HepG2 (cell line): ENCODE measurements around the gene PLCL2. TPM values are rescaled to one million over a fixed set of nuclear protein-coding genes. Genes with fewer than 3 reads are reported as not detected.

ENCODE experiments used
- ATAC-seq: fragments of 200-7000 bp; cut with Tn5 transposase; 3 replicates; pipeline ENCODE4 v1.9.1; 2020; ENCODE audit warnings: mild to moderate bottlenecking, moderate library complexity
- BruUV-seq: library from RNA; stranded (reverse); fragments of 400-500 nt; replicated peaks from 2 replicates; lab custom pipeline; 2021; lab: Mats Ljungman, UMichigan
- CTCF ChIA-PET: fragments of 300-600 bp; formaldehyde crosslinking; extraction: SDS; loops from one replicate; lab custom pipeline; 2021; ENCODE audit warnings: low total read pairs, inconsistent platforms, low intra/inter-chr PET ratio; lab: Yijun Ruan, JAX
- POLR2A ChIA-PET: fragments of 350-600 bp; sonication (Branson Sonifier 250); formaldehyde crosslinking; loops from one replicate; lab custom pipeline; 2020; ENCODE audit warnings: antibody characterized with exemption, inconsistent platforms; lab: Yijun Ruan, JAX
- DNase-seq: peaks from one replicate; pipeline ENCODE4 v3.0.0-alpha.2; 2015; ENCODE audit warnings: low spot score
- FAIRE-seq: peaks from 3 replicates; lab custom pipeline; 2011; peaks lifted over from hg19 to GRCh38; lab: Jason Lieb, UNC
- H2AFZ ChIP-seq: one replicate; pipeline ENCODE4 v1.6.1; 2011; ENCODE audit warnings: low read length, inconsistent platforms
- H3K27ac ChIP-seq: fragments of 300-600 bp; 3 replicates; pipeline ENCODE4 v1.8.0; 2011; ENCODE audit warnings: mixed run types, mild to moderate bottlenecking, mixed read lengths, low read length, inconsistent platforms; ENCODE audit not compliant: insufficient read depth; ENCODE audit errors: extremely low read length
- H3K27me3 ChIP-seq, 2 experiments: fragments of 200-600 bp in 1 of 2; 2 replicates in 1 of 2; 3 replicates in 1 of 2; pipeline versions ENCODE4 v1.6.0 to v1.8.0; 2011; ENCODE audit warnings: low read length in 2 of 2, mild to moderate bottlenecking in 2 of 2, moderate library complexity in 2 of 2, inconsistent platforms in 1 of 2; ENCODE audit not compliant: insufficient read depth in 2 of 2, control insufficient read depth in 1 of 2
- H3K36me3 ChIP-seq, 2 experiments: fragments of 200-600 bp in 1 of 2; replicated peaks in 1 of 2; 2 replicates in 1 of 2; 3 replicates in 1 of 2; pipeline versions ENCODE4 v1.5.1 to v1.8.0; 2011; ENCODE audit warnings: low read length in 2 of 2, inconsistent platforms in 1 of 2; ENCODE audit not compliant: insufficient read depth in 2 of 2, control insufficient read depth in 1 of 2
- H3K4me1 ChIP-seq: 2 replicates; pipeline ENCODE4 v1.5.1; 2012; ENCODE audit warnings: low read length, inconsistent platforms; ENCODE audit not compliant: insufficient read depth
- H3K4me2 ChIP-seq: 2 replicates; pipeline ENCODE4 v1.6.0; 2011; ENCODE audit warnings: low read depth, low read length, inconsistent platforms
- H3K4me3 ChIP-seq, 3 experiments: fragments of 200-600 bp in 1 of 3; sonication (generic), shearing (Covaris generic) in 1 of 3; replicated peaks in 1 of 3; 2 replicates each; pipeline ENCODE4 v1.5.1; 2011 to 2016; ENCODE audit warnings: low read length in 3 of 3, inconsistent platforms in 2 of 3, low read depth in 2 of 3, mild to moderate bottlenecking in 2 of 3, control low read depth in 1 of 3, mixed read lengths in 1 of 3; ENCODE audit not compliant: insufficient read depth in 1 of 3
- H3K79me2 ChIP-seq: one replicate; pipeline ENCODE4 v1.6.1; 2011; ENCODE audit warnings: low read length, inconsistent platforms; ENCODE audit not compliant: insufficient read depth
- H3K9ac ChIP-seq: 2 replicates; pipeline ENCODE4 v1.6.0; 2011; ENCODE audit warnings: mild to moderate bottlenecking, low read depth, low read length, inconsistent platforms; ENCODE audit not compliant: insufficient read depth
- H3K9me3 ChIP-seq: 2 replicates; pipeline ENCODE4 v1.5.1; 2012; ENCODE audit warnings: mild to moderate bottlenecking, low read length
- H4K20me1 ChIP-seq: 2 replicates; pipeline ENCODE4 v1.6.0; 2011; ENCODE audit warnings: inconsistent platforms, mild to moderate bottlenecking, low read length, moderate library complexity; ENCODE audit not compliant: insufficient read depth
- TBP ChIP-seq: sonication (generic); formaldehyde crosslinking; IDR thresholded peaks from 2 replicates; pipeline ENCODE4 v1.5.0; 2020; ENCODE audit warnings: missing genetic modification reagents
- ZNF264 ChIP-seq: sonication (generic); formaldehyde crosslinking; IDR thresholded peaks from 2 replicates; pipeline ENCODE4 v1.4.0; 2020; ENCODE audit warnings: missing genetic modification reagents
- ZNF329 ChIP-seq: sonication (generic); formaldehyde crosslinking; IDR thresholded peaks from 2 replicates; pipeline ENCODE4 v1.9.0; 2021; ENCODE audit warnings: low read depth, mild to moderate bottlenecking, missing genetic modification reagents
- WGBS: methylation state at CpG from one replicate; pipeline ENCODE4 v1.1.6; 2017; ENCODE audit warnings: low lambda C conversion rate; 5-methylcytosine and 5-hydroxymethylcytosine counted together
- in situ Hi-C: cut with HindIII; loops from 2 replicates; pipeline ENCODE4 v1.10.0; 2017; ENCODE audit warnings: low pct_unique_long_range_greater_than_20kb; ENCODE audit not compliant: extremely low pct_ligation_motif_present
- intact Hi-C: fragments of 100-400 bp; cut with micrococcal nuclease; formaldehyde crosslinking; loops from one replicate; pipeline ENCODE4 v1.10.0; 2022; ENCODE audit not compliant: unreplicated experiment
- polyA plus RNA-seq, 8 experiments: library from polyadenylated mRNA; depleted of rRNA in 3 of 8; stranded (reverse) in 7 of 8; unstranded in 1 of 8; fragments of >200 nt; fragmentation: Illumina TruSeq in 4 of 8; extraction: Trizol in 4 of 8; gene quantifications; 2 replicates each; pipeline versions ENCODE4 v1.2.1 to v1.2.3, GENCODE V29; 2011 to 2016; ENCODE audit warnings: low read depth in 4 of 8, missing spikeins in 1 of 8, mixed read lengths in 1 of 8; ENCODE audit not compliant: insufficient read depth in 1 of 8
- total RNA-seq, 5 experiments: library from RNA; depleted of rRNA; stranded (reverse); fragments of >200 nt; fragmentation: Illumina TruSeq; extraction: Trizol; gene quantifications; 2 replicates each; pipeline ENCODE4 v1.2.3, GENCODE V29; 2016; ENCODE audit warnings: low read depth in 1 of 5

The PLCL2 gene
- total and polyA plus RNA-seq, 2 of the 13 experiments (the other 11 are each of a cell fraction or from before 2014, with no cell fraction given): not detected

DNA sequence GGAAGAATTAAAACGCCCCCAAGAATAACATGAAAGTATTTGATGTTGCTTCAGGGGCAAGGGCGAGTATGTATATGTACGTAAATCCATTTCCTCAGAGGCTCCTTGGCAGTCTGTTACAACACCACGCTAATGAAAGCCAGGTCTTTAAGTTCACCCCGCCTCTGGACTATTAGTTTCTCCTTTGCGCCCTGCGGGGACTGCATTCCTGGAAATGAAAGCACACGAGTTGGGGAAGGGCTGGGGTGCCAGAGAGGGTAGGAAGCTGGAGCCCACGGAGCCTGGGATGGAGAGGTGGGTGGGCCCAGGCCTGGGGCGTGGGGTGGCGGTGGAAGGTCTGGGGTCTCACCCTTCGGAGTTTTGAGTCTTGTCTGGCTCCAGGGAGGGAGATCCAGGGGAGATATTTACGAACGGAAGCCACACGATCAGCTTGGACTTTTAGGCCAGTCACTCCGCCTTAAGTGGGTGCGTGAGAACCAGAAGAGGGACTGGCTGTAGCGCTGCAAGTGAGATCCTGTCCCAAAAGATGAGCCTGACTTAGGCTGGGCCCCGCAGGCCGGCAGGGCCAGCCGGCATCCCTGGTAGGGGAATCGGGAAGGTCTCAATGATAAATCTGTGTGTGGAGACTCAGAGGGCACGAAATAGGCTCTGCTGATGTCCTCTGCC is 1.6 kb upstream of the PLCL2 start:
- DNase-seq (no peak), FAIRE-seq (no peak), ATAC-seq (no peak)
- H2AFZ ChIP-seq: no peak overlapping the region
- TF ChIP-seq ZNF329: no peak
- ChIA-PET POLR2A (no interaction called here), CTCF (no interaction called here)
- no peak overlapping the region for H3K4me3 ChIP-seq
- H3K9me3 ChIP-seq: no peaks in the 10 kb centered on the region
- no TSS peak for BruUV-seq
- H4K20me1 ChIP-seq: no peaks in the 10 kb centered on the region
- H3K36me3 ChIP-seq: no peaks in the 10 kb centered on the region
- no peaks in the 10 kb centered on the region for H3K79me2 ChIP-seq
- in situ Hi-C loops: no loop called here
- WGBS: 57% methylated on average over 20 of the region's 23 CpGs
- no peak overlapping the region for H3K4me2 ChIP-seq
- H3K27ac ChIP-seq: no peak overlapping the region
- H3K9ac ChIP-seq: no peak overlapping the region
- intact Hi-C loops: no loop called here
- peaks cover 1 to 24% of the 10 kb centered on the region in 2 experiments; a peak in 4 of 5 replicates for H3K27me3 ChIP-seq
- no peaks in the 10 kb centered on the region for H3K4me1 ChIP-seq

DNA sequence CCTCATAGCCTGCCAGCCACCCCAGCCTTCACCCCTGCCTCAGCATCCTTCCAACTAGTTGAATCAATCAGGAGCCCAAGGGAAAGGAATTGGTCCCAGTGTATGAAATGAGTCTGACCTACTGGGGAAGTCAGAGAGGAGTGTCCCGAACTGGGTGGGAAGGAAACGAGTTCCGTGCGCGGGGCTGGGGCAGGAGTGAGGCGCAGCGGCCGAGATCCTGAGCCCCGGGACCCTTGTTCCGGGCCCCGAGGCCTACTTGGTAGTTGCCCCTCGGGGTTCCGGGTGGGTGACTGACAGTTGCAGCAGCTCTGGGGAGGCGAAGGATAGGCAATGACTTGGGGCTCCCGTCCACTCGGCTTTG is 1.1 kb upstream of the PLCL2 start:
- WGBS: 90% methylated on average over 15 of the region's 16 CpGs
- H3K36me3 ChIP-seq: no peaks in the 10 kb centered on the region
- no peak overlapping the region for H3K27ac ChIP-seq
- no peaks in the 10 kb centered on the region for H3K4me1 ChIP-seq
- H4K20me1 ChIP-seq: no peaks in the 10 kb centered on the region
- no peak overlapping the region for H3K4me3 ChIP-seq
- no peaks in the 10 kb centered on the region for H3K9me3 ChIP-seq
- POLR2A ChIA-PET: no interaction called here
- CTCF ChIA-PET: no interaction called here
- TF ChIP-seq TBP (no peak), ZNF264 (no peak)
- no peak overlapping the region for H3K9ac ChIP-seq
- intact Hi-C loops: no loop called here
- no peak for FAIRE-seq
- in situ Hi-C loops: no loop called here
- no peak for DNase-seq
- ATAC-seq: no peak; the same call in 2 of the 3 replicates
- BruUV-seq: no TSS peak
- H2AFZ ChIP-seq: no peak overlapping the region
- no peaks in the 10 kb centered on the region for H3K79me2 ChIP-seq
- no peak overlapping the region for H3K4me2 ChIP-seq
- peaks cover 1 to 24% of the 10 kb centered on the region in 2 experiments; a peak in 4 of 5 replicates for H3K27me3 ChIP-seq
